C4-2B (cell line): ENCODE data around the gene POF1B.

ENCODE experiments used
- ZFX ChIP-seq: fragments of 450-650 bp; IDR thresholded peaks from 2 replicates; pipeline ENCODE4 v1.6.1; 2017
- TF ChIP-seq, protein P1 (sequence below): fragments of 450-650 bp; conservative IDR thresholded peaks from 2 replicates; pipeline ENCODE4 v1.5.1; 2017; ENCODE audit warnings: mild to moderate bottlenecking

DNA sequence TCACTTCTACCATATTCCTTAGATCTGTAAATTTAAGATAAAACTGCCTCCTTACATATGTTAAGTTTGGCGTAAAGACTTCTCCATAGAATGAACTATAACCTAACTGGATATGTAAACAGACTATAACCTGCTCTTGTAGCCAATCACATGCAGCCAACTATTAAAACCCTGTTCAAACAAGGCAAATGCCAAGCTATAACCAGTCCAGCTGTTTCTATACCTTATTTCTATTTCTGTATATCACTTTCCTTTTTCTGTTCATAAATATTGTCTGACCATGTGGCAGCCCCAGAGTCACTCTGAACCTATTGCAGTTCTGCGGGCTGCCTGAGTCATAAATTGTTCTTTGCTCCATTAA lies 12.4 kb upstream of the POF1B start:
- TF ChIP-seq, protein P1, sequence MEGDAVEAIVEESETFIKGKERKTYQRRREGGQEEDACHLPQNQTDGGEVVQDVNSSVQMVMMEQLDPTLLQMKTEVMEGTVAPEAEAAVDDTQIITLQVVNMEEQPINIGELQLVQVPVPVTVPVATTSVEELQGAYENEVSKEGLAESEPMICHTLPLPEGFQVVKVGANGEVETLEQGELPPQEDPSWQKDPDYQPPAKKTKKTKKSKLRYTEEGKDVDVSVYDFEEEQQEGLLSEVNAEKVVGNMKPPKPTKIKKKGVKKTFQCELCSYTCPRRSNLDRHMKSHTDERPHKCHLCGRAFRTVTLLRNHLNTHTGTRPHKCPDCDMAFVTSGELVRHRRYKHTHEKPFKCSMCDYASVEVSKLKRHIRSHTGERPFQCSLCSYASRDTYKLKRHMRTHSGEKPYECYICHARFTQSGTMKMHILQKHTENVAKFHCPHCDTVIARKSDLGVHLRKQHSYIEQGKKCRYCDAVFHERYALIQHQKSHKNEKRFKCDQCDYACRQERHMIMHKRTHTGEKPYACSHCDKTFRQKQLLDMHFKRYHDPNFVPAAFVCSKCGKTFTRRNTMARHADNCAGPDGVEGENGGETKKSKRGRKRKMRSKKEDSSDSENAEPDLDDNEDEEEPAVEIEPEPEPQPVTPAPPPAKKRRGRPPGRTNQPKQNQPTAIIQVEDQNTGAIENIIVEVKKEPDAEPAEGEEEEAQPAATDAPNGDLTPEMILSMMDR, result no peak
- no peak for TF ChIP-seq ZFX
